Mucosa of descending colon (tissue), 3 donors: Measurements from ENCODE around the gene SAA4. TPM values are rescaled to one million over a fixed set of nuclear protein-coding genes. Genes with fewer than 3 reads are reported as not detected.

Experiments used
- ATAC-seq: fragments of 200-7000 bp; cut with Tn5 transposase; one replicate; pipeline ENCODE4 v1.9.1; 2020; ENCODE audit warnings: mild to moderate bottlenecking, moderate library complexity
- DNase-seq, 3 donors: peaks; one replicate each; pipeline ENCODE4 v3.0.0-alpha.2; 2020
- H3K36me3 ChIP-seq: fragments of 200-600 bp; one replicate; pipeline ENCODE4 v1.8.0; 2021; ENCODE audit warnings: low read depth, mild to moderate bottlenecking
- H3K4me1 ChIP-seq: fragments of 200-600 bp; one replicate; pipeline ENCODE4 v1.8.0; 2021; ENCODE audit warnings: low read depth, mild to moderate bottlenecking
- H3K4me3 ChIP-seq: fragments of 200-600 bp; one replicate; pipeline ENCODE4 v1.8.0; 2021; ENCODE audit warnings: mild to moderate bottlenecking
- H3K9me3 ChIP-seq: fragments of 200-600 bp; one replicate; pipeline ENCODE4 v1.8.0; 2021; ENCODE audit warnings: mild to moderate bottlenecking
- CTCF ChIP-seq: fragments of 200-600 bp; IDR thresholded peaks from one replicate; pipeline ENCODE4 v1.8.0; 2022; ENCODE audit warnings: antibody characterized with exemption, mild to moderate bottlenecking
- intact Hi-C, 2 donors: fragments of 100-400 bp; cut with DNase I in 1 of 2; cut with micrococcal nuclease in 1 of 2; formaldehyde crosslinking; loops; one replicate each; pipeline versions ENCODE4 v1.11.0 to v1.11.1; 2022; cut with DNase I, micrococcal nuclease
- total RNA-seq, 3 donors: library from RNA; stranded (reverse); fragmentation: NEBNext Ultra II Directional in 2 of 3; extraction: Animal tissue kit (Norgen Biotek cat#: 25700) in 2 of 3; gene quantifications; one replicate each; pipeline versions ENCODE4 v1.2.1 to v1.2.4, GENCODE V29; 2021 to 2023
- donor health status: DM: no; HTN: no; CAD: no; lungs with moderate emphysema.
- donor health status: DM: no; HTN: no; CAD: no.
- donor health status: DM: no; HTN: yes; CAD: no.

Gene SAA4
- total RNA-seq, 3 donors from 2014 or later = not detected

GRCh38 chr11:18239655-18240054 lies 3.1 kb upstream of the SAA4 start:
- Histone ChIP-seq H3K4me3 (no peak overlapping the region), H3K36me3 (no peaks in the 10 kb centered on the region), H3K4me1 (no peaks in the 10 kb centered on the region), H3K9me3 (no peaks in the 10 kb centered on the region)
- intact Hi-C loops = no loop called here
- no peak for TF ChIP-seq CTCF
- no peak for ATAC-seq
- DNase-seq = no peak

- no peaks in the 10 kb centered on the region for H3K36me3 ChIP-seq
- H3K4me3 ChIP-seq = no peak overlapping the region
- no peak for DNase-seq
- no peak for ATAC-seq
- no peaks in the 10 kb centered on the region for H3K9me3 ChIP-seq
- H3K4me1 ChIP-seq = no peaks in the 10 kb centered on the region
- intact Hi-C loops = no loop called here
- TF ChIP-seq CTCF = no peak
Measured at GRCh38 chr11:18235394-18236334, 938 bp downstream of the SAA4 start.

- Histone ChIP-seq H3K9me3 (no peaks in the 10 kb centered on the region), H3K4me3 (no peak overlapping the region), H3K36me3 (no peaks in the 10 kb centered on the region), H3K4me1 (no peaks in the 10 kb centered on the region)
- DNase-seq = no peak
- ATAC-seq = no peak
- no peak for TF ChIP-seq CTCF
- intact Hi-C loops = no loop called here
Measured at GRCh38 chr11:18233912-18234311, 2.7 kb downstream of the SAA4 start.

- ATAC-seq (no peak), DNase-seq (no peak)
- H3K4me1 ChIP-seq = no peaks in the 10 kb centered on the region
- no peaks in the 10 kb centered on the region for H3K9me3 ChIP-seq
- intact Hi-C loops = no loop called here
- TF ChIP-seq CTCF = no peak
- no peaks in the 10 kb centered on the region for H3K36me3 ChIP-seq
- H3K4me3 ChIP-seq = no peak overlapping the region
Measured at GRCh38 chr11:18230859-18231258, 5.7 kb downstream of the SAA4 start.

- ATAC-seq = peak; percentile 25
Measured at GRCh38 chr11:18229501-18229900, 7.1 kb downstream of the SAA4 start.

More at GRCh38 chr11:18229501-18229900, 7.1 kb downstream of the SAA4 start:
- H3K4me3 ChIP-seq = no peak overlapping the region
- DNase-seq = no peak
- TF ChIP-seq CTCF = no peak
- intact Hi-C loops = no loop called here
- no peaks in the 10 kb centered on the region for H3K4me1 ChIP-seq
- H3K9me3 ChIP-seq = no peaks in the 10 kb centered on the region
- H3K36me3 ChIP-seq = no peaks in the 10 kb centered on the region
